Activated CD4-positive, alpha-beta T cell treated with anti-CD3 and anti-CD28 coated beads, Interleukin-2, amount 10 ng/mL, durations not matched to agents 7 days and 5 days (primary cell): ENCODE measurements around the gene LAMB4. TPM values are rescaled to one million over a fixed set of nuclear protein-coding genes. Genes with fewer than 3 reads are reported as not detected.
"Not testable (repeated sequence)": the region's sequence is repeated elsewhere in the genome, so short reads cannot be mapped to it uniquely, and the experiment has no call there.

Experiments
- CTCF ChIA-PET: fragments of 350-600 bp; sonication (Branson Sonifier 250); formaldehyde crosslinking; loops from one replicate; lab custom pipeline; 2021; ENCODE audit warnings: antibody characterized with exemption; lab: Charles Lee
- POLR2A ChIA-PET: fragments of 350-600 bp; sonication (Branson Sonifier 250); formaldehyde crosslinking; loops from one replicate; lab custom pipeline; 2021; ENCODE audit warnings: antibody characterized with exemption; lab: Charles Lee
- DNase-seq: peaks from one replicate; pipeline ENCODE4 v3.0.0-alpha.2; 2020
- H3K27ac Mint-ChIP-seq: one replicate; pipeline ENCODE4 v1.8.0; 2021; ENCODE audit warnings: mild to moderate bottlenecking, moderate library complexity, mixed read lengths
- H3K27me3 Mint-ChIP-seq: one replicate; pipeline ENCODE4 v1.8.0; 2021; ENCODE audit warnings: mixed read lengths
- H3K36me3 Mint-ChIP-seq: one replicate; pipeline ENCODE4 v1.8.0; 2021; ENCODE audit warnings: low read depth, mixed read lengths
- H3K4me1 Mint-ChIP-seq: one replicate; pipeline ENCODE4 v1.8.0; 2021; ENCODE audit warnings: mixed read lengths
- H3K4me3 Mint-ChIP-seq: one replicate; pipeline ENCODE4 v1.8.0; 2021; ENCODE audit warnings: mild to moderate bottlenecking, moderate library complexity, mixed read lengths
- H3K9me3 Mint-ChIP-seq: one replicate; pipeline ENCODE4 v1.8.0; 2021; ENCODE audit warnings: mixed read lengths
- total RNA-seq, 2 experiments: library from RNA; stranded (reverse); gene quantifications; one replicate each; pipeline ENCODE4 v1.2.3, GENCODE V29; 2021

LAMB4 gene
- total RNA-seq, 2 experiments from 2014 or later: not detected

- POLR2A ChIA-PET: no interaction called here
- Mint-ChIP-seq H3K36me3 (no peaks in the 10 kb centered on the region), H3K4me1 (no peaks in the 10 kb centered on the region), H3K4me3 (no peak overlapping the region), H3K27ac (no peak overlapping the region), H3K9me3 (no peaks in the 10 kb centered on the region), H3K27me3 (peaks cover 20% of the 10 kb centered on the region)
- CTCF ChIA-PET: no interaction called here
- no peak for DNase-seq
These were observed 91.2 kb downstream of the LAMB4 start for GRCh38 chr7:108038986-108039385.

- ChIA-PET CTCF (interaction anchor here (0.5 kb wide), 1 partner anchor 817 kb away, joined by 3 read pairs; no protein-coding TSS in a partner anchor), POLR2A (no interaction called here)
- Mint-ChIP-seq H3K4me1 (no peaks in the 10 kb centered on the region), H3K4me3 (no peak overlapping the region), H3K9me3 (no peaks in the 10 kb centered on the region), H3K36me3 (no peaks in the 10 kb centered on the region), H3K27ac (no peak overlapping the region), H3K27me3 (peaks cover 20% of the 10 kb centered on the region)
- DNase-seq: no peak
These were observed 92.4 kb downstream of the LAMB4 start for GRCh38 chr7:108037741-108038140.

GRCh38 chr7:108037140-108037539 is 93.0 kb downstream of the LAMB4 start:
- Mint-ChIP-seq H3K9me3 (no peaks in the 10 kb centered on the region), H3K4me1 (no peaks in the 10 kb centered on the region), H3K27ac (no peak overlapping the region), H3K36me3 (no peaks in the 10 kb centered on the region), H3K27me3 (peaks cover 15% of the 10 kb centered on the region), H3K4me3 (no peak overlapping the region)
- POLR2A ChIA-PET: no interaction called here
- no peak for DNase-seq
- CTCF ChIA-PET: interaction anchor here (0.6 kb wide), 1 partner anchor 22 kb away, joined by 9 read pairs; no protein-coding TSS in a partner anchor

- Mint-ChIP-seq H3K4me3 (no peak overlapping the region), H3K4me1 (no peaks in the 10 kb centered on the region), H3K27ac (no peak overlapping the region), H3K9me3 (no peaks in the 10 kb centered on the region), H3K27me3 (no peaks in the 10 kb centered on the region), H3K36me3 (no peaks in the 10 kb centered on the region)
- POLR2A ChIA-PET: no interaction called here
- no peak for DNase-seq
- CTCF ChIA-PET: no interaction called here
These were observed 95.6 kb downstream of the LAMB4 start for GRCh38 chr7:108034586-108034985.

- POLR2A ChIA-PET: no interaction called here
- H3K36me3 Mint-ChIP-seq: no peaks in the 10 kb centered on the region
- CTCF ChIA-PET: interaction anchor here (0.6 kb wide), 1 partner anchor 24 kb away, joined by 3 read pairs; no protein-coding TSS in a partner anchor
- H3K27ac Mint-ChIP-seq: no peak overlapping the region
- H3K4me1 Mint-ChIP-seq: no peaks in the 10 kb centered on the region
- no peak for DNase-seq
- H3K27me3 Mint-ChIP-seq: no peaks in the 10 kb centered on the region
- no peak overlapping the region for H3K4me3 Mint-ChIP-seq
- H3K9me3 Mint-ChIP-seq: no peaks in the 10 kb centered on the region
These were observed 96.2 kb downstream of the LAMB4 start for GRCh38 chr7:108033776-108034497.

GRCh38 chr7:108033309-108033708 is 96.9 kb downstream of the LAMB4 start:
- not testable (repeated sequence) for H3K9me3 Mint-ChIP-seq, H3K27ac Mint-ChIP-seq, H3K4me1 Mint-ChIP-seq, DNase-seq, H3K36me3 Mint-ChIP-seq, H3K27me3 Mint-ChIP-seq, H3K4me3 Mint-ChIP-seq
- CTCF ChIA-PET: interaction anchor here (0.6 kb wide), 1 partner anchor 25 kb away, joined by 3 read pairs; no protein-coding TSS in a partner anchor
- POLR2A ChIA-PET: interaction anchor here (0.7 kb wide), 1 partner anchor 25 kb away, joined by 5 read pairs; no protein-coding TSS in a partner anchor

GRCh38 chr7:108030516-108030915 is 99.6 kb downstream of the LAMB4 start:
- Mint-ChIP-seq H3K4me1 (no peaks in the 10 kb centered on the region), H3K4me3 (no peak overlapping the region)
- DNase-seq: no peak

GRCh38 chr7:108029034-108029433 is 101.1 kb downstream of the LAMB4 start:
- Mint-ChIP-seq H3K4me1 (no peaks in the 10 kb centered on the region), H3K9me3 (no peaks in the 10 kb centered on the region), H3K4me3 (no peak overlapping the region), H3K27ac (no peak overlapping the region), H3K36me3 (no peaks in the 10 kb centered on the region), H3K27me3 (peaks cover 3% of the 10 kb centered on the region)
- POLR2A ChIA-PET: no interaction called here
- DNase-seq: no peak
- CTCF ChIA-PET: no interaction called here

More at GRCh38 chr7:108030516-108030915, 99.6 kb downstream of the LAMB4 start:
- no peaks in the 10 kb centered on the region for H3K9me3 Mint-ChIP-seq
- no peaks in the 10 kb centered on the region for H3K36me3 Mint-ChIP-seq
- CTCF ChIA-PET: interaction anchor here (0.7 kb wide), 1 partner anchor 404 kb away, joined by 5 read pairs; no protein-coding TSS in a partner anchor
- no peak overlapping the region for H3K27ac Mint-ChIP-seq
- H3K27me3 Mint-ChIP-seq: no peaks in the 10 kb centered on the region
- POLR2A ChIA-PET: no interaction called here

- Mint-ChIP-seq H3K4me1 (no peaks in the 10 kb centered on the region), H3K27me3 (peaks cover 6% of the 10 kb centered on the region), H3K9me3 (no peaks in the 10 kb centered on the region), H3K36me3 (no peaks in the 10 kb centered on the region), H3K4me3 (no peak overlapping the region), H3K27ac (no peak overlapping the region)
- ChIA-PET POLR2A (no interaction called here), CTCF (no interaction called here)
- no peak for DNase-seq
These were observed 102.0 kb downstream of the LAMB4 start for GRCh38 chr7:108028111-108028510.

GRCh38 chr7:108027239-108027638 is 102.9 kb downstream of the LAMB4 start:
- no peaks in the 10 kb centered on the region for H3K36me3 Mint-ChIP-seq
- no peak for DNase-seq
- no peaks in the 10 kb centered on the region for H3K9me3 Mint-ChIP-seq
- CTCF ChIA-PET: interaction anchor here (0.6 kb wide), 1 partner anchor 308 kb away, joined by 3 read pairs; no protein-coding TSS in a partner anchor
- no peak overlapping the region for H3K27ac Mint-ChIP-seq
- POLR2A ChIA-PET: no interaction called here
- H3K4me3 Mint-ChIP-seq: no peak overlapping the region
- peaks cover 9% of the 10 kb centered on the region for H3K27me3 Mint-ChIP-seq
- no peaks in the 10 kb centered on the region for H3K4me1 Mint-ChIP-seq

- no peaks in the 10 kb centered on the region for H3K36me3 Mint-ChIP-seq
- CTCF ChIA-PET: interaction anchor here (0.6 kb wide), 1 partner anchor 307 kb away, joined by 3 read pairs; no protein-coding TSS in a partner anchor
- POLR2A ChIA-PET: no interaction called here
These were observed 103.5 kb downstream of the LAMB4 start for GRCh38 chr7:108026647-108027046.

GRCh38 chr7:108026116-108026515 is 104.0 kb downstream of the LAMB4 start:
- no peaks in the 10 kb centered on the region for H3K9me3 Mint-ChIP-seq
- no peak overlapping the region for H3K4me3 Mint-ChIP-seq
- no peak overlapping the region for H3K27ac Mint-ChIP-seq
- no peaks in the 10 kb centered on the region for H3K4me1 Mint-ChIP-seq
- no peaks in the 10 kb centered on the region for H3K36me3 Mint-ChIP-seq
- ChIA-PET CTCF (no interaction called here), POLR2A (no interaction called here)
- peaks cover 9% of the 10 kb centered on the region for H3K27me3 Mint-ChIP-seq
- DNase-seq: no peak

More at GRCh38 chr7:108026647-108027046, 103.5 kb downstream of the LAMB4 start:
- Mint-ChIP-seq H3K27me3 (peaks cover 9% of the 10 kb centered on the region), H3K27ac (no peak overlapping the region), H3K4me3 (no peak overlapping the region), H3K4me1 (no peaks in the 10 kb centered on the region), H3K9me3 (no peaks in the 10 kb centered on the region)
- no peak for DNase-seq

- DNase-seq: no peak
These were observed 105.6 kb downstream of the LAMB4 start for GRCh38 chr7:108024538-108024937.

More at GRCh38 chr7:108024538-108024937, 105.6 kb downstream of the LAMB4 start:
- Mint-ChIP-seq H3K9me3 (no peaks in the 10 kb centered on the region), H3K27ac (no peak overlapping the region), H3K4me1 (no peaks in the 10 kb centered on the region), H3K27me3 (peaks cover 12% of the 10 kb centered on the region), H3K36me3 (no peaks in the 10 kb centered on the region), H3K4me3 (no peak overlapping the region)
- POLR2A ChIA-PET: no interaction called here
- CTCF ChIA-PET: interaction anchor here (0.5 to 0.7 kb wide), 2 partner anchors 8 to 429 kb away, joined by 3 read pairs; no protein-coding TSS in a partner anchor
